SK-N-DZ (cell line): Measurements from ENCODE around the gene KDM4B. TPM values are rescaled to one million over a fixed set of nuclear protein-coding genes. Genes with fewer than 3 reads are reported as not detected.
"Not testable (repeated sequence)": the region's sequence is repeated elsewhere in the genome, so short reads cannot be mapped to it uniquely, and the experiment has no call there.

Experiments used
- DNase-seq: peaks from one replicate; pipeline ENCODE4 v3.0.0-alpha.2; 2015; ENCODE audit warnings: low spot score
- polyA plus RNA-seq, 2 experiments: library from polyadenylated mRNA; depleted of rRNA; stranded (reverse); fragments of >200 nt; gene quantifications; 2 replicates each; pipeline ENCODE4 v1.2.3, GENCODE V29; 2014

Gene KDM4B
- 7.0 and 7.5 TPM in 2 replicates for polyA plus RNA-seq (2014; cell fraction: cytosol; rRNA removed)
- polyA plus RNA-seq (2014; cell fraction: nucleus; rRNA removed) = 8.3 and 11.3 TPM in 2 replicates

DNA sequence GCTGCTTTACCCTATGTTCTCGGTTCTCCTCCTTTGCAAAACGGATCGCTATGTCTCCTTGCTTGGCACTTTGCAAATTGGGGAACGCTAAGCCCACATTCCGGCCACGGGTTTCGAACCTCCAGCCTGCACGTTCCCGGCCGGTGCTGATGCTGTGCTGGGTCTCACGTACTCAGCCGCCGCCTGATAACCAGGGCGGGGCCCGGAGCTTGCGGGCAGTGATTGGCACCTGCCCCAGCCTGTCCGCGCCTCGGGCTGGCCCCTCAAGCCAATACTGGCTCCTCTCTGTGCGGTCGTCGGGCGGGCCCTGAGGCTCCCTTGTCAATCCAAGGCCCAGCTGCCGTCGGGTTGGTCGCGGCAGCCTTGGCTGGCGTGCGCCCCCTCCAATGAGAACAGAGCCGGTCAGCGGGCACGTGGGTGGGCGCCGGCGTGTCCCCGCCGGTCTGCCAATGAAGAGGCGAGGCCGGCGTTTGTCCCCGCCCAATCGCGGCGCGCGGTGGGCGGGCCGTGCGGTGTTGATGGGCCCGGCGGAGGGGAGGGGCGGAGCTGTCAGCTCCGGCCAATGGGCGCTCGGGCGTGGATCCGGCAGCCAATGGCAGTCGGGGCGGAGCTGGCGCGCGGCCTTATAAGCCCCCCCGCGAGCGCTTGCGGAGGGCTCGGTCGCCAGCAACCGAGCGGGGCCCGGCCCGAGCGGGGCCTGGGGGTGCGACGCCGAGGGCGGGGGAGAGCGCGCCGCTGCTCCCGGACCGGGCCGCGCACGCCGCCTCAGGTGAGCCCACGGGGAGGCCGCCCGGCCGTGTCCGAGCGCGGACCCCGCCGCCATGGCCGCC lies at the start of gene KDM4B:
TSS of gene KDM4B (plus strand) at position 652 of the 830 bp plus-strand sequence. CDS start 63,778 bp downstream, outside the sequence.
- DNase-seq = peak; percentile 99

DNA sequence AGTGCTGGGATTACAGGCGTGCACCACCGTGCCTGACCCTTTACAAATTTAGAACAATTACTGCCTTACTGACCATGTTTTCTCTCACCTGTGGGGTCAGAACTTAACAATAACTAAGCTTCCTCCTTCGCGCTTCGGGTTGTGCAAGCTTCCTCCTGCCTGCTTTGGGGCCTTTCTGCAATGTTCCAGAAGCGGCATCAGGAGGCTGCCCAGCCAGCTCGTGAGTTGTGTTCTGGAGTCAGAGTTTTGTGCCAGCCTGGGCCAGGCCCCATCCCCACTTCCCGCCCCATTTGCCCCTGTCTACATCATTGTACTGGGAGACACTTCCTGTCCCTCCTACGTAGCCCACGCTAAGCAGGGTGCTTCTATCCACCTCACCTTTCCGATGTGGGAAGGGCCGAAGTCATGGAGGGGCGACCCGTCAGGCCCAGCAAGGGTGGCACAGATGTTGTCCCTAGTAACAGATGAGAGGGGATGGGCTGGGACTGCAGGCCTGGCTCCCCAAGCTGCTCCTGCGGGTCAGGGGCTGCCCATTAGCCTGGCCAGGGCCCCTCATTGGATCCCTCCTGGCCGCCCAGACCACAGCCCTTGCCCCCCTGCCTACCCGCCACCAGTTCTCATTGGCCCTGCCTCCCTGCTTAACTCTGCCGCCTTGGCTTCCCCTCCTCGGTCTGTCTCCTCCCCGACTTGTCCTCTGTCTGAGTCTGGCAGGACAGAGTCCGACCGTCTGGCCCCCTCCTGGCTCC lies 46.2 kb upstream of the KDM4B start:
- no peak for DNase-seq

DNA sequence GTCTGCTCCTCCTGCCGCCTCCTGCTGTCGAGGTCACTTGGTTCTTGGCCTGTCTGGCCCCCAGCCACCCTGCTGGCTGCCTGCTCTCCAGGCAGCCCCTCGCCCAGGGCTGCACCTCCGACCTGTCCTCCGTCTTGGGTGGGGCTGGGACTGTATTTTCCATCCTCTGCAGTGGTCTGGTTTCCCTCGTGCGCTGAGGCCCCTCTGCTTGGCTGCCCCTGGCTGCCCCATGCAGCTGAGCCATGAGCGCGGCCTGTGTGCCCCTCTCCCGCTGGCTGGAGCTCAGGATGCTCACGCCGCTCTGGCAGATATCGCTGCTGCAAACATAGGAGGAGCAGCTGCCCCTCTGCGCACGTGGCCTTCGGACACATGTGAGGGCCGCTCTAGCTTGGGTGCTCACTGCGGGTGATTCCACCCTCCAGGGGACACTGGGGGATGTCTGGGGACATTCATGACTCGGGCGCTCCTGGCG lies 45.6 kb upstream of the KDM4B start:
- no peak for DNase-seq

DNA sequence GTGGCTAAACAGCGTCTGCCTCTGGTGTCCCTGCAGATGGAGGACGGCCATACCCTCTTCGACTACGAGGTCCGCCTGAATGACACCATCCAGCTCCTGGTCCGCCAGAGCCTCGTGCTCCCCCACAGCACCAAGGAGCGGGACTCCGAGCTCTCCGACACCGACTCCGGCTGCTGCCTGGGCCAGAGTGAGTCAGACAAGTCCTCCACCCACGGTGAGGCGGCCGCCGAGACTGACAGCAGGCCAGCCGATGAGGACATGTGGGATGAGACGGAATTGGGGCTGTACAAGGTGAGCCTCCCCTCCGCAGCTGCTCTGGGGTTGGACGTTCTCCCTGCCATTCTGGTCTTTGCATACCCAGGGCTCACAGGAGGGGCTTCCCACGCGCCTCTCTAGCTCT lies 39.7 kb upstream of the KDM4B start:
- DNase-seq = no peak

GRCh38 chr19:4930664-4931063 lies 38.2 kb upstream of the KDM4B start:
- DNase-seq = no peak

- no peak for DNase-seq
These were observed 36.2 kb upstream of the KDM4B start for GRCh38 chr19:4932711-4933110.

DNA sequence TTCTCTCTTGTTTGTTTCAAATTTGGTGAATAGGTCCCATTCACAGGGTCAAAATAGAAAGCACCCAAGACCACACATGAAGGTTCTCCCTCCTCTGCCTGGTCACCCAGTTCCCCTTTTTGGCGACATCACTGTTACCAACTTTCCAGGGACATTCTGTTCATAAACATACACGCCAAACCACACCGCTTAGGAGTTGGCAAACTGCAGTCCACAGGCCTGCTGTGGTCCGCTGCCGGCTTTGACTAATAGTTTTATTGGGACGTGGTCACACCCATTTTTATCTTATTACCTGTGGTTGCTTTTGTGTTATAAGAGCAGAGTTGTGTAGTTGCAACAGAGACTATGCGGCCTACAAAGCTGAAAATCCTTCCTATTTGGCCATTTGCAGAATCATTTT lies 35.4 kb upstream of the KDM4B start:
- no peak for DNase-seq

DNA sequence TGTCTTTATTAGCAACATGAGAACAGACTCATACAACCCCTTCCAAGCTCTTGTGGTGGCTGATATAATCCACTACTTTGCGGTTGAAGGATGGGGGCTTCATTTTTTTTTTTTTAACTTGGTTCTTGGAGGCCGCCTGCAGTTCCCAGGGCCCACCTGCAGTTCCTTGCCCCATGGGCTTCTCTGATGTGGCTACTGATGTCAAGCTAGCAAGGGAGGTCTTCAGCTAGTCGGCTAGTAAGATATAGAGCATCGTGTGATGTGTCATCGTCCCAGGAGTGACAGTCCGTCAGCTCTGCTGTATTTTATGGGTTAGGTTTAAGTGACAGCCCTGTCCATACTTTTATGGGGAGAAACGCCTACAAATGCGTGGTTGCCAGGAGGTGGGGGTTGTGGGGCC lies 33.5 kb upstream of the KDM4B start:
- no peak for DNase-seq

- DNase-seq = no peak
These were observed 31.9 kb upstream of the KDM4B start for GRCh38 chr19:4937060-4937459.

GRCh38 chr19:4938461-4938860 lies 30.5 kb upstream of the KDM4B start:
- not testable (repeated sequence) for DNase-seq

GRCh38 chr19:4939466-4939865 lies 29.4 kb upstream of the KDM4B start:
- no peak for DNase-seq

DNA sequence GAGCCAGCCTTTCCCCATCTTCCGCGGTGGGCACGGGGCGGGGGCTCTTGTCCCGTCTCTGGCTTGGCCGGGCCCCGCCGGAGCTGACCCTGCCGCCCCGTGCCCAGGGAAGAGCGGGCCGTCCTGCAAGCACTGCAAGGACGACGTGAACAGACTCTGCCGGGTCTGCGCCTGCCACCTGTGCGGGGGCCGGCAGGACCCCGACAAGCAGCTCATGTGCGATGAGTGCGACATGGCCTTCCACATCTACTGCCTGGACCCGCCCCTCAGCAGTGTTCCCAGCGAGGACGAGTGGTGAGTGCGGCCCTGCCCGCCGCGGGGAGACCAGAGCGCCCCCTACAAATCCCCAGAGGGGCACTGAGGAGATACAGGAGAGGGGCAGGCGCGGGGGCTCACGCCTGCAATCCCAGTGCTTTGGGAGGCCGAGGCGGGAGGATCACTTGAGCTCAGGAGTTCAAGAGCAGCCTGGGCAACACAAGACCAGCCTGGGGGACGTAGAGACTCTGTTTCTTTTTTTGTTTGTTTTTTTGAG lies 27.2 kb upstream of the KDM4B start:
- DNase-seq = not testable (repeated sequence)

GRCh38 chr19:4950650-4951049 lies 18.3 kb upstream of the KDM4B start:
- DNase-seq = not testable (repeated sequence)

GRCh38 chr19:4951656-4952055 lies 17.3 kb upstream of the KDM4B start:
- no peak for DNase-seq

DNA sequence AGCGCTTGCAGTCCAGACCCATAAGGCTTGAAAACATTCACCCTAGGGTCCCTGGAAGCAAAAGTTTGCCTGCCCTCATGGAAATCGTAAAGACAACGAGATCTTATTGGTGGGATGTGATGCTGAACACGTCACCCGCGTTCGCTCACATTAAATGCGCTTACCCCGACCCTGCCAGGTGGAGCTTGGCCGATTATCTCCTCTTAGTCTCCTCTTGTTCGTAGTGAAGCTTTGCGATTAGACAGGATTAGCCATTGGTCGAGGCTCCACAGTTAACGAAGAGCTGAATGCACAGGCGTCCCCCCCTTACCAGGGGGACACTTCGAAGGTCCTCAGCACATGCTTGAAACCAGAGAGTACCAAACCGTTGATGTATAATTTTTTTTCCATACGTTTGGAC lies 16.0 kb upstream of the KDM4B start:
- no peak for DNase-seq

DNA sequence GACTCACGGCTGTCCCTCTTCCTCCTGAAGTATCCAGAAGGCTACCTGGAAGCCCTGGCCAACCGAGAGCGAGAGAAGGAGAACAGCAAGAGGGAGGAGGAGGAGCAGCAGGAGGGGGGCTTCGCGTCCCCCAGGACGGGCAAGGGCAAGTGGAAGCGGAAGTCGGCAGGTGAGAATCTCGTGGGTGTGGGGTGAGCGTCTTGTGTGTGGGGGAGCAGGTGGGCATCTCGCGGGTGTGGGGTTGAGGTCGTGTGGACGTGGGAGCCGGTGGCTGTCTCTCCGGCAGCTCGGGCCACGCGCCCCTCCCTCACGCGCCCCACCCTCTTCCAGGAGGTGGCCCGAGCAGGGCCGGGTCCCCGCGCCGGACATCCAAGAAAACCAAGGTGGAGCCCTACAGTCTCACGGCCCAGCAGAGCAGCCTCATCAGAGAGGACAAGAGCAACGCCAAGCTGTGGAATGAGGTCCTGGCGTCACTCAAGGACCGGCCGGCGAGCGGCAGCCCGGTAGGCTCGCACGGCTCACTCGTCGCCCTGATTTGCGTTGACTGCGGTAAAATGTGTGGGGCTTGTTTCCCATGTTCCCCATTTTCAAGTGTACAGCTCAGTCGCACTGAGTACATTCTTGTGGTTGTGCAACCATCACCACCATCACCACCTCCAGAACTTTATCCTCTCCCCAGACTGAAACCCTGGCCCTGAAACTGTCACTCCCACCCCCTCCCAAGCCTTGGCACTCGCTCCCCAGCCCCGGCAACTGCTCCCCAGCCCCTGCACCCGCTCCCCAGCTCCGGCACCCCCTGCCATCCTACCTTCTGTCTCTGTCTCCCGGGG lies 14.4 kb upstream of the KDM4B start:
- DNase-seq = not testable (repeated sequence)

DNA sequence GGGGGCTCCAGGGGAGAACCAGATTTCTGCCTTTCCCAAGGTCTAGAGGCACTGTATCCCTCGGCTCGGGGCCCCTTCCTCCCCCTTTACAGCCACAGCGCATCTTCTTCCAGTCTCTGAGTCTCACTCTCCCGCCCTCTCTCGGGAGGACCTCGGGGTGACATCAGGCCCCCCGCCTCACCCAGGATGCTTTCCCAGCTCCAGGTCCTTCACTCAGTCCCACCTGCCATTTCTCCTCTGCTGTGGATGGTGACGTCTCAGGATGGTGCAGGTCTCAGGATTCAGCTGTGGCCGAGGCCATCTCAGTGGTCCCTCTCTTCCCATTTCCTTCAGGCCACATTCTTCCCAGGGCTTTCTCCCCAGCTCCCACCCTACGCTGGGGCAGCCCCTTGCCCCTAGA lies 13.6 kb upstream of the KDM4B start:
- DNase-seq = no peak

GRCh38 chr19:4957981-4958380 lies 10.9 kb upstream of the KDM4B start:
- no peak for DNase-seq

DNA sequence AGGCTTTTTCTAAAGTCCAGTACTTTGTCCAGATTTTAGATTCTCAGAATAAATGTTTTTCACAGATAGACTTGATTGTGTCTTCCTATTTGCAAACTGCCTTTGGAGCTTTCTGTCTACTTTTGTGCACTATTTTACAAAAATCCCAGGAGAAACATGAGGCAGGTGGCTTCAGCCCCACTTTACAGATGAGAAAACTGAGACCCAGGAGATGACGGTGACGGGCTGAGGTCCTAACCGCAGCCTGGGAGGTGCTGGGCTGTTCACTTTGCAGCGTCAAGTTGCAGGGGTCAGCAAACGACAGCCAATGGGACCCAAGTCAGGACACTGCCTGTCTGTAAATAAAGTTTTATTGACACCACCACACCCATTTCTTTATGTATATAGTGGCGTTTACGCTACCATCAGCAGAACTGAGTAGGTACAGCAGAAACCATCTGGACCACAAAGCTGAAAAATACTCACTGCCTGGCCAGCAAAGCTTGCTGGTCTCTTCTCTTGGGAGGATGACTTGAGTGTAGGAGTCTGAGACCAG lies 6.8 kb upstream of the KDM4B start:
- no peak for DNase-seq

DNA sequence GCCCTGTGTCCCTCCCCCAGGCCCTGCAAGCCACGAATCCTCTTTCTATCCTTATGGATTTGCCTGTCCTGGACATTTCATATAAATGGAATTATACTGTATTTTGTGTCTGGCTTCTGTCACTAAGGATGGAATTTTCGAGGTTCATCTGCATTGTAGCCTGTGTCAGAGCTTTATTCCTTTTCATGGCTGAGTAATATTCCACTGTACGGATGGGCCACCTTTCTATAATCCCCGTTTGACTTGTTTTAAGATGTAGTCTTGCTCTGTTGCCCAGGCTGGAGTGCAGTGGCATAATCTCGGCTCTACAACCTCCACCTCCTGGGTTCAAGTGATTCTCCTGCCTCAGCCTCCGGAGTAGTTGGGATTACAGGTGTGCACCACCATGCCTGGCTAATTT lies 3.9 kb upstream of the KDM4B start:
- DNase-seq = no peak

DNA sequence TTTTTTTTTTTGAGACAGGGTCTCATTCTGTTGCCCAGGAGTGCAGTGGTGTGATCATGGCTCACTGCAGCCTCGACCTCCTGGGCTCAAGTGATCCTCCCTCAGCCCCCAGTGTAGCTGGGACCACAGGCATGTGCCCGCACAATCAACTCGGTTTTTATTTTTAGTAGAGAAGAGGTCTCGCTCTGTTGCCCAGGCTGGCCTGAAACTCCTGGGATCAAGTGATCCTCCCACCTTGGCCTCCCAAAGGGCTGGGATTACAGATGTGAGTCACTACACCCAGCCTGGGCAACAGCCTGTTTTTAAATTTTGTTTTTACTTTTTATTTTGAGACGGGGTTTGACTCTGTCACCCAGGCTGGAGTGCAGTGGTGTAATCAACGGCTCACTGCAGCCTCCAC lies 2.3 kb upstream of the KDM4B start:
- no peak for DNase-seq
